Hepatocyte (in vitro differentiated cells): ENCODE data around the gene METRNL.

Experiments used
- EZH2 ChIP-seq: fragments of 200-600 bp; sonication (generic); IDR thresholded peaks from 2 replicates; pipeline ENCODE4 v1.6.1; 2016; ENCODE audit warnings: antibody characterized with exemption, mild to moderate bottlenecking, borderline replicate concordance
- TF ChIP-seq, protein P1 (sequence below): fragments of 200-600 bp; sonication (generic); IDR thresholded peaks from 2 replicates; pipeline ENCODE4 v1.5.1; 2016; ENCODE audit warnings: antibody characterized with exemption, mild to moderate bottlenecking; ENCODE audit not compliant: poor library complexity

- TF ChIP-seq, protein P1, sequence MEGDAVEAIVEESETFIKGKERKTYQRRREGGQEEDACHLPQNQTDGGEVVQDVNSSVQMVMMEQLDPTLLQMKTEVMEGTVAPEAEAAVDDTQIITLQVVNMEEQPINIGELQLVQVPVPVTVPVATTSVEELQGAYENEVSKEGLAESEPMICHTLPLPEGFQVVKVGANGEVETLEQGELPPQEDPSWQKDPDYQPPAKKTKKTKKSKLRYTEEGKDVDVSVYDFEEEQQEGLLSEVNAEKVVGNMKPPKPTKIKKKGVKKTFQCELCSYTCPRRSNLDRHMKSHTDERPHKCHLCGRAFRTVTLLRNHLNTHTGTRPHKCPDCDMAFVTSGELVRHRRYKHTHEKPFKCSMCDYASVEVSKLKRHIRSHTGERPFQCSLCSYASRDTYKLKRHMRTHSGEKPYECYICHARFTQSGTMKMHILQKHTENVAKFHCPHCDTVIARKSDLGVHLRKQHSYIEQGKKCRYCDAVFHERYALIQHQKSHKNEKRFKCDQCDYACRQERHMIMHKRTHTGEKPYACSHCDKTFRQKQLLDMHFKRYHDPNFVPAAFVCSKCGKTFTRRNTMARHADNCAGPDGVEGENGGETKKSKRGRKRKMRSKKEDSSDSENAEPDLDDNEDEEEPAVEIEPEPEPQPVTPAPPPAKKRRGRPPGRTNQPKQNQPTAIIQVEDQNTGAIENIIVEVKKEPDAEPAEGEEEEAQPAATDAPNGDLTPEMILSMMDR: no peak
- no peak for TF ChIP-seq EZH2
Observed at GRCh38 chr17:83128306-83129240, 49.2 kb downstream of the METRNL start.
